Measurements from ENCODE around the gene LNPEP.

The LNPEP gene

GRCh38 chr5:97019435-97020117 is 83.7 kb downstream of the LNPEP start:
- Histone ChIP-seq H3K27ac (ENCODE audit: low read length) (no peak overlapping the region), H3K4me2 (ENCODE audit: insufficient read depth, low read length) (no peak overlapping the region), H4K20me1 (ENCODE audit: insufficient read depth, low read length) (no peaks in the 10 kb centered on the region), H3K79me2 (ENCODE audit: insufficient read depth, low read length) (no peaks in the 10 kb centered on the region), H3K4me1 (ENCODE audit: insufficient read depth, low read length) (peaks cover 4% of the 10 kb centered on the region; the same call in 1 of the 2 replicates), H3K4me3 (ENCODE audit: low read depth in 1 of 2, low read length in 2 of 2) (no peak overlapping the region), H3K9ac (ENCODE audit: low read depth, low read length) (no peak overlapping the region), H3K9me3 (ENCODE audit: insufficient read depth, low read length, severe bottlenecking) (no peaks in the 10 kb centered on the region), H2AFZ (ENCODE audit: low read depth, low read length) (no peak overlapping the region), H3K27me3 (ENCODE audit: insufficient read depth, low read length, poor library complexity) (no peaks in the 10 kb centered on the region), H3K36me3 (ENCODE audit: insufficient read depth, low read length) (peaks cover 85% of the 10 kb centered on the region)
- no peak for ATAC-seq (ENCODE audit: insufficient read depth, low read depth)
- no peak for DNase-seq
- TF ChIP-seq EZH2 (IDR thresholded peaks at IDR 0.05; ENCODE audit: borderline replicate concordance, low read depth, low read length, severe bottlenecking) = no peak
- TF ChIP-seq, protein P1, sequence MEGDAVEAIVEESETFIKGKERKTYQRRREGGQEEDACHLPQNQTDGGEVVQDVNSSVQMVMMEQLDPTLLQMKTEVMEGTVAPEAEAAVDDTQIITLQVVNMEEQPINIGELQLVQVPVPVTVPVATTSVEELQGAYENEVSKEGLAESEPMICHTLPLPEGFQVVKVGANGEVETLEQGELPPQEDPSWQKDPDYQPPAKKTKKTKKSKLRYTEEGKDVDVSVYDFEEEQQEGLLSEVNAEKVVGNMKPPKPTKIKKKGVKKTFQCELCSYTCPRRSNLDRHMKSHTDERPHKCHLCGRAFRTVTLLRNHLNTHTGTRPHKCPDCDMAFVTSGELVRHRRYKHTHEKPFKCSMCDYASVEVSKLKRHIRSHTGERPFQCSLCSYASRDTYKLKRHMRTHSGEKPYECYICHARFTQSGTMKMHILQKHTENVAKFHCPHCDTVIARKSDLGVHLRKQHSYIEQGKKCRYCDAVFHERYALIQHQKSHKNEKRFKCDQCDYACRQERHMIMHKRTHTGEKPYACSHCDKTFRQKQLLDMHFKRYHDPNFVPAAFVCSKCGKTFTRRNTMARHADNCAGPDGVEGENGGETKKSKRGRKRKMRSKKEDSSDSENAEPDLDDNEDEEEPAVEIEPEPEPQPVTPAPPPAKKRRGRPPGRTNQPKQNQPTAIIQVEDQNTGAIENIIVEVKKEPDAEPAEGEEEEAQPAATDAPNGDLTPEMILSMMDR (IDR thresholded peaks at IDR 0.05; ENCODE audit: borderline replicate concordance, extremely low read depth, low read length, poor library complexity, severe bottlenecking) = no peak

GRCh38 chr5:97021416-97021815 is 85.5 kb downstream of the LNPEP start:
- no peaks in the 10 kb centered on the region for H3K27me3 ChIP-seq (ENCODE audit: insufficient read depth, low read length, poor library complexity)
- no peak overlapping the region for H3K9ac ChIP-seq (ENCODE audit: low read depth, low read length)
- H4K20me1 ChIP-seq (ENCODE audit: insufficient read depth, low read length) = no peaks in the 10 kb centered on the region
- H3K79me2 ChIP-seq (ENCODE audit: insufficient read depth, low read length) = no peaks in the 10 kb centered on the region
- no peak overlapping the region for H2AFZ ChIP-seq (ENCODE audit: low read depth, low read length)
- DNase-seq (no peak), ATAC-seq (ENCODE audit: insufficient read depth, low read depth) (no peak)
- H3K27ac ChIP-seq (ENCODE audit: low read length) = no peak overlapping the region
- H3K9me3 ChIP-seq (ENCODE audit: insufficient read depth, low read length, severe bottlenecking) = no peaks in the 10 kb centered on the region
- peaks cover 83% of the 10 kb centered on the region for H3K36me3 ChIP-seq (ENCODE audit: insufficient read depth, low read length)
- TF ChIP-seq EZH2 (IDR thresholded peaks at IDR 0.05; ENCODE audit: borderline replicate concordance, low read depth, low read length, severe bottlenecking) = no peak
- TF ChIP-seq, protein P1 (IDR thresholded peaks at IDR 0.05; ENCODE audit: borderline replicate concordance, extremely low read depth, low read length, poor library complexity, severe bottlenecking) = no peak
- no peak overlapping the region for H3K4me2 ChIP-seq (ENCODE audit: insufficient read depth, low read length)
- no peak overlapping the region for H3K4me3 ChIP-seq (ENCODE audit: low read depth in 1 of 2, low read length in 2 of 2)
- H3K4me1 ChIP-seq (ENCODE audit: insufficient read depth, low read length) = peaks cover 4% of the 10 kb centered on the region; the same call in 1 of the 2 replicates

DNA sequence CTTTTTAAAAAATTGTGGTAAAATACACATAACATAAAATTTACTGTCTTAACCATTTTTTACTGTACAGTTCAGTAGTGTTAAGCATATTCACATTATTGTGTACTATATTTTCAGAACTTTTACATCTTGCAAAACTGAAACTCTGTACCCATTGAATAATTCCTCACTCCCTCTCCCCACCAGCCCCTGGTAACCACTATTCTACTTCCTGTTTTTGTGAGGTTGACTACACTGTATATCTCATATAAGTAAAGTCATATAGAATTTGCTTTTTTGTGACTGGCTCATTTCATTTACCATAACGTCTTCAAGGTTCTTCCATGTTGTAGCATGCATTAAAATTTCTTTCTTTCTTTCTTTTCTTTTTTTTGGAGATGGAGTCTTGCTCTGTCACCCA is 87.0 kb downstream of the LNPEP start:
- no peak overlapping the region for H3K4me2 ChIP-seq (ENCODE audit: insufficient read depth, low read length)
- TF ChIP-seq, protein P1 (IDR thresholded peaks at IDR 0.05; ENCODE audit: borderline replicate concordance, extremely low read depth, low read length, poor library complexity, severe bottlenecking) = no peak
- H3K9ac ChIP-seq (ENCODE audit: low read depth, low read length) = no peak overlapping the region
- no peak overlapping the region for H3K4me3 ChIP-seq (ENCODE audit: low read depth in 1 of 2, low read length in 2 of 2)
- no peak overlapping the region for H2AFZ ChIP-seq (ENCODE audit: low read depth, low read length)
- no peak overlapping the region for H3K27ac ChIP-seq (ENCODE audit: low read length)
- H3K9me3 ChIP-seq (ENCODE audit: insufficient read depth, low read length, severe bottlenecking) = no peaks in the 10 kb centered on the region
- no peaks in the 10 kb centered on the region for H3K27me3 ChIP-seq (ENCODE audit: insufficient read depth, low read length, poor library complexity)
- ATAC-seq (ENCODE audit: insufficient read depth, low read depth) (0 out of 3 replicates have a peak, but pooled peaks have one; percentile 50), DNase-seq (no peak)
- peaks cover 4% of the 10 kb centered on the region; the same call in 1 of the 2 replicates for H3K4me1 ChIP-seq (ENCODE audit: insufficient read depth, low read length)
- no peaks in the 10 kb centered on the region for H3K79me2 ChIP-seq (ENCODE audit: insufficient read depth, low read length)
- no peaks in the 10 kb centered on the region for H4K20me1 ChIP-seq (ENCODE audit: insufficient read depth, low read length)
- peaks cover 85% of the 10 kb centered on the region for H3K36me3 ChIP-seq (ENCODE audit: insufficient read depth, low read length)
